Right lobe of liver (tissue), 4 donors: ENCODE measurements around the gene SLC39A11.

Experiments used
- CTCF ChIP-seq, 4 donors: fragments of 200-600 bp in 3 of 4; fragments of 450-650 bp in 1 of 4; IDR thresholded peaks; one replicate each; pipeline versions ENCODE4 v1.5.1 to v1.8.0; 2016 to 2022; ENCODE audit warnings: antibody characterized with exemption in 4 of 4, mild to moderate bottlenecking in 2 of 4
- POLR2A ChIP-seq: fragments of 450-650 bp; IDR thresholded peaks from one replicate; pipeline ENCODE4 v1.6.1; 2017; ENCODE audit warnings: antibody characterized with exemption, mild to moderate bottlenecking
- donor health status: DM: no; HTN: no; CAD: no.
- donor health status: DM: no; HTN: no; CAD: no.
- donor health status: DM: no; HTN: yes; CAD: no.

DNA sequence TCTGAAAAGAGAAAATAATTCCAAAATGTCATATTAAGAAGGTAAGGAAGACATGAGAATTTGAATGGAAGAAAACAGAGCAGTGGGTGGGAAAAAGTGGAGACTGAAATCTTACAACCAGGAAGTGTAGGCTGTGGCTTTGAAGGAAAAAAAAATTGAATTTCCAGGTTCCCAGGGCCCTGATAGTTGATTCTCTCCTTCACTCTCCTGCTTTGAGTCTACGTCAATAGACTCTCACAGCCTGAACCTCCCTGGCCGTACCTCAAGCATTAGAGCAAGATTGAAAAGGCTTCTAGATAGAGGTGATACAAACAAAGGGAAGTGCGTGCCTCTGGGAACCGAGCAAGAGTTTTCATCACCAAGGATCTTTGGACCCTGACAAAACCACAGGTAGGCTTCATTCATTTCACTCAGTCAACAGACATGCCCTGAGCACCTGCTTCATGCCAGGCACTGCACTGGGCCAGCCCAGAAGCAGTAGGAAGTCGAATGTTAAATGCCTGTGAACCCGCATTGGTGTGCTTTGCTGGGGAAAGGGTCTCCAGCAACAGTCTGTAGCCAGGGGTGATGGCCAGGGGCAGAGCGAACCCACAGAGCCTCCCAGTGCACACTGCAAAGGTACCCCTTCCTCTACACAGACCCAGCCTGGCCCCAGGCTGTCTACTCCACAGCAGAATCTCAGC, 163.9 kb downstream of the SLC39A11 start:
- TF ChIP-seq POLR2A (no peak), CTCF (IDR thresholded peaks at IDR 0.05) (no peak)
